Renal pelvis (tissue), 4 donors: ENCODE results near the gene IGLL5. TPM values are rescaled to one million over a fixed set of nuclear protein-coding genes. Genes with fewer than 3 reads are reported as not detected.

Experiments
- DNase-seq: peaks from one replicate; pipeline ENCODE4 v3.0.0-alpha.2; 2013
- polyA plus RNA-seq, 3 donors: library from polyadenylated mRNA; unstranded; fragments of 120-200 nt; gene quantifications; one replicate each; pipeline ENCODE4 v1.2.1, GENCODE V29; 2013; ENCODE audit not compliant: insufficient read length in 3 of 3

Gene IGLL5
- polyA plus RNA-seq, 3 donors = 0.48 TPM; not detected in 2

GRCh38 chr22:22927196-22927887 lies 39.7 kb downstream of the IGLL5 start:
- DNase-seq = no peak

GRCh38 chr22:22927888-22928665 lies 40.5 kb downstream of the IGLL5 start:
- DNase-seq = no peak

- DNase-seq = no peak
These were observed 41.2 kb downstream of the IGLL5 start for GRCh38 chr22:22928666-22929380.

- DNase-seq = no peak
These were observed 42.0 kb downstream of the IGLL5 start for GRCh38 chr22:22929381-22930221.

GRCh38 chr22:22930222-22930497 lies 42.5 kb downstream of the IGLL5 start:
- DNase-seq = no peak

- no peak for DNase-seq
These were observed 43.2 kb downstream of the IGLL5 start for GRCh38 chr22:22930571-22931556.

GRCh38 chr22:22931557-22932270 lies 44.1 kb downstream of the IGLL5 start:
- DNase-seq = no peak

GRCh38 chr22:22932512-22932941 lies 44.9 kb downstream of the IGLL5 start:
- DNase-seq = no peak

GRCh38 chr22:22933100-22933806 lies 45.6 kb downstream of the IGLL5 start:
- no peak for DNase-seq

GRCh38 chr22:22933807-22934542 lies 46.4 kb downstream of the IGLL5 start:
- DNase-seq = no peak

GRCh38 chr22:22934543-22935055 lies 47.0 kb downstream of the IGLL5 start:
- no peak for DNase-seq

GRCh38 chr22:22935056-22935545 lies 47.5 kb downstream of the IGLL5 start:
- DNase-seq = no peak

GRCh38 chr22:22935546-22936157 lies 48.0 kb downstream of the IGLL5 start:
- no peak for DNase-seq

GRCh38 chr22:22936180-22936914 lies 48.7 kb downstream of the IGLL5 start:
- no peak for DNase-seq

GRCh38 chr22:22936915-22937656 lies 49.5 kb downstream of the IGLL5 start:
- no peak for DNase-seq

- no peak for DNase-seq
These were observed 50.4 kb downstream of the IGLL5 start for GRCh38 chr22:22937894-22938480.
